ENCODE results near the gene PGPEP1.

PGPEP1 gene, protein sequence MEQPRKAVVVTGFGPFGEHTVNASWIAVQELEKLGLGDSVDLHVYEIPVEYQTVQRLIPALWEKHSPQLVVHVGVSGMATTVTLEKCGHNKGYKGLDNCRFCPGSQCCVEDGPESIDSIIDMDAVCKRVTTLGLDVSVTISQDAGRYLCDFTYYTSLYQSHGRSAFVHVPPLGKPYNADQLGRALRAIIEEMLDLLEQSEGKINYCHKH
- 45.5 to 53.1 (median 52.4) reads per million in 3 donors for total RNA-seq

DNA sequence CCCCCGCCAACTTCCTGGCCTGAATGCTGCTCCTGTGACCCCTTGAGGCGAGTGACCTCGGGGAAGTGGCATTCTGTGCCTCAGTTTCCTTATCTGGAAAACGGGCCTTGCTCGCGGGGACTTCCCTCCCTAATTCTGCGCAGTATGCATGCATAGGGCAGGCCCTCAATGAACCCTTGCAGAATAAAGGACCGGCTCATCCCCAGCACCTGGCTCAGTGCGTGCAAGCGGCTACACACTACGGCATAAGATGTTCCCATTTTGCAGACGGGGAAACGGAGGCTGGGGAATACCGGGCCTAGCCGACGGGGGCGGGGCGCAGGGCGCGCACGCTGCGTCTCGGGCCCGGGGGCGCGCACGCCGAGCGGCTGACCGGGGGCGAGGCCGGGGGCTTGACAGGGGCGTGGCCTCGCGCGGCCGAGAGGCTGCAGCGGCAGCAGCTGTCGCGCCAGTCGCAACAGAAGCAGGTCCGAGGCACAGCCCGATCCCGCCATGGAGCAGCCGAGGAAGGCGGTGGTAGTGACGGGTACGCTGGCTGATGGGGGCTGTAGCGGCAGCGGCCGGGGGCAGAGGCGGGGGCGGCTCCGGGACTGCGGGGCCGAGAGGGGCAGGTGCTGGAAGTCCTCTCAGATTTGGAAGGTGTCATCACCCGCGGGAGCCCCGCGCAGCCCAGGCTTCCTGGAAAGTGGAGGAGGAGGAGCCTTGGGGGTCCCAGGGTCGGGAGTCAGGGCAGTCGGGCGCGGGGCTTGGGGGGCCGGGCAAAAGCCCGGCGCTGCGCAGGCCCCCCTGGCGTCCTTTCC, at the start of gene PGPEP1:
Gene PGPEP1, plus strand, starts transcription at position 409 of the 800 bp plus-strand sequence. Its CDS starts 84 bp downstream, at position 493.
- Histone ChIP-seq H3K36me3 (ENCODE audit: control insufficient read depth, insufficient read depth, low read length) (peaks cover 8% of the 10 kb centered on the region), H3K9me3 (ENCODE audit: control insufficient read depth, low read length) (no peaks in the 10 kb centered on the region), H3K4me1 (ENCODE audit: control insufficient read depth, insufficient read depth, low read length, poor library complexity, severe bottlenecking) (peaks cover 6% of the 10 kb centered on the region), H3K4me3 (ENCODE audit: insufficient read depth, low read depth, low read length, poor library complexity, severe bottlenecking) (peak within 1 kb of the TSS; percentile 78), H3K27ac (ENCODE audit: insufficient read depth, low read length, poor library complexity, severe bottlenecking) (peak within 1 kb of the TSS; percentile 72), H3K27me3 (replicated peaks; ENCODE audit: control insufficient read depth, insufficient read depth, low read length, poor library complexity, severe bottlenecking) (no peaks in the 10 kb centered on the region)
- peak; percentile 14 to 29 (median 17) for DNase-seq

DNA sequence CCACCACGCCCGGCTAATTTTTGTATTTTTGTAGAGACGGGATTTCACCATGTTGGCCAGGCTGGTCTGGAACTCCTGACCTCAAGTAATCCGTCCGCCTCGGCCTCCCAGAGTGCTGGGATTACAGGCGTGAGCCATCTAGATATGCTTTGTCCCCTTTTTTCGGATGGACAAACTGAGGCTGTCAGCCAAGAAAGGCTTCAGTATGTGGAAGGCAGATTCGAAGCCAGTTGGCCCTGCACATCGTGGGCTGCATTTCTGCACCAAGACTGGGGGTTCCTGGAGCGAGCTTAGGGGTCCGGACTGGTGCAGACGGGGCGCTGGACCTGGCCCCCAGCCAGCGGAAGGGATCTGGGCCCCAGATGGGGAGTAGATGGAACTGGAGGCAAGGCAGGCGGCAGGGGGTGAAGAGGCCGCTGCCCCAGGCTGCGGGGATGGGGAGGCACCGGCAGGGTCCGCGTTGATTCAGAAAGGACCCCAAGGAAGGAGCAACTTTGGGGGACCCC, 49.3 kb upstream of the PGPEP1 start:
- no peaks in the 10 kb centered on the region for H3K9me3 ChIP-seq (ENCODE audit: control insufficient read depth, low read length)
- H3K27ac ChIP-seq (ENCODE audit: insufficient read depth, low read length, poor library complexity, severe bottlenecking), result peak overlapping the region; percentile 92
- H3K4me1 ChIP-seq (ENCODE audit: control insufficient read depth, insufficient read depth, low read length, poor library complexity, severe bottlenecking), result peaks cover 51% of the 10 kb centered on the region
- no peaks in the 10 kb centered on the region for H3K27me3 ChIP-seq (replicated peaks; ENCODE audit: control insufficient read depth, insufficient read depth, low read length, poor library complexity, severe bottlenecking)
- H3K36me3 ChIP-seq (ENCODE audit: control insufficient read depth, insufficient read depth, low read length), result no peaks in the 10 kb centered on the region
- peak overlapping the region; percentile 57 for H3K4me3 ChIP-seq (ENCODE audit: insufficient read depth, low read depth, low read length, poor library complexity, severe bottlenecking)
- DNase-seq, result no peak

DNA sequence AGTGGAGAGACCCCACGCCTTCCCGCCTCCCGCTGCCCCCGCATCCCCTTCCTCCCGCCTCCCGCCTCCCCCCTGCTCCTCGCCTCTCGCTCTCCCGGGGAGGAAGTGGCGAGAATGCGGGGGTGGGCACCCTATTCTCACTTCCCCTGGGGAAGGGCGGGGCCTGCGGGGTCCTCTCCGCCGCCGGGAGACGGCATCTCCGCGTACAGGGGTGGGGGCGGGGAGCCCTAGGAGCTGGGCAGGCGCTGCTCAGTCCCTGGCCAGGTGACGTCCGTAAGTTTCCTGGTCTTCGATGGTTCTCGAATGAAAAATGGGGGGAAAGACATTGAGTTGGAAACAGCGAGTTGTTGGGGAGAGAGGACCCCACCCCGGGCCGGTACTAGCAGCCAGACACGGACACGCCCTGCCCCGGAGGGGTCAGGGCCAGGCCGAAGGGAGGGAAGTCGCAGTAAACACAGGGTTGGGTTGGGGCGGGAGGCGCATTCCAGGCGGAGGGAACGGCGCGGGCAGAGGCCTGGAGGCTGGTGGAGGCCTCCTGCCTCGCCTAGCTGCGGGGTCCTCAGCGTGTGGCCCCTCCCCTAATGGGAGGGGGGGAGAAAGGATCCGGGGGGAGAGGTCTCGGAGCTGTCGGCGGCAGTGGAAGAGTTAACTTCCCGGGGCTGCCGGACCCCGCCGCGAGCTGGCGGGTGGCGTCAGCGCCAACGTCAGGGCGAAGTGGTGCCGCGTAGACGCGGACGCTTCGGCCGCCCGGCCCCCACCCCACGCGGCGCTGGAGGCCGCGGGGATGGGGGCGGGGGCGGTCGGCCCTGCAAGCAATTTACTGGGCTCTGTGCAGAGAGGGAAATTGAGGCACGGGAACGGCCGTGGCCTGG, 48.6 kb upstream of the PGPEP1 start:
- H3K27ac ChIP-seq (ENCODE audit: insufficient read depth, low read length, poor library complexity, severe bottlenecking), result peak overlapping the region; percentile 92
- H3K4me3 ChIP-seq (ENCODE audit: insufficient read depth, low read depth, low read length, poor library complexity, severe bottlenecking), result peak overlapping the region; percentile 57
- H3K36me3 ChIP-seq (ENCODE audit: control insufficient read depth, insufficient read depth, low read length), result no peaks in the 10 kb centered on the region
- no peaks in the 10 kb centered on the region for H3K27me3 ChIP-seq (replicated peaks; ENCODE audit: control insufficient read depth, insufficient read depth, low read length, poor library complexity, severe bottlenecking)
- peak; percentile 65 to 73 (median 67) for DNase-seq
- H3K4me1 ChIP-seq (ENCODE audit: control insufficient read depth, insufficient read depth, low read length, poor library complexity, severe bottlenecking), result peaks cover 51% of the 10 kb centered on the region
- no peaks in the 10 kb centered on the region for H3K9me3 ChIP-seq (ENCODE audit: control insufficient read depth, low read length)

DNA sequence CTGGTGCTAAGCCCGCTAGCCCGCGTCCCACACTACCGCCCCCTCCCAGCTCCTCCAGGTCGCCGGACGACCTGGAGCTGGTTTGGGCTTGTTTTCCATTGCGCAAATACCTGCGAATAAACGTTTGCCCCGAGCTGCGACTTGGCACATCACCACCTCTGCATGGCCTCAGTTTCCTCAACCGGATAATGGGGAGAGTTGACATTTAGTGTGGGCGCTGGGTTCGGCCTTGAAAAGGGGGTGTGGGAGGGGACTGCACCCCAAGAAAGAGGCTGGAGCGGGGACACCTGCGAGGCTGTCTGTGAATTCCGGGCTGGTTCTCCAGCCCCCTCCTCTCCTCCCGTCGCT, 48.0 kb upstream of the PGPEP1 start:
- peak overlapping the region; percentile 92 for H3K27ac ChIP-seq (ENCODE audit: insufficient read depth, low read length, poor library complexity, severe bottlenecking)
- H3K9me3 ChIP-seq (ENCODE audit: control insufficient read depth, low read length), result no peaks in the 10 kb centered on the region
- peaks cover 51% of the 10 kb centered on the region for H3K4me1 ChIP-seq (ENCODE audit: control insufficient read depth, insufficient read depth, low read length, poor library complexity, severe bottlenecking)
- no peak for DNase-seq
- H3K27me3 ChIP-seq (replicated peaks; ENCODE audit: control insufficient read depth, insufficient read depth, low read length, poor library complexity, severe bottlenecking), result no peaks in the 10 kb centered on the region
- H3K36me3 ChIP-seq (ENCODE audit: control insufficient read depth, insufficient read depth, low read length), result no peaks in the 10 kb centered on the region
- peak overlapping the region; percentile 57 for H3K4me3 ChIP-seq (ENCODE audit: insufficient read depth, low read depth, low read length, poor library complexity, severe bottlenecking)

DNA sequence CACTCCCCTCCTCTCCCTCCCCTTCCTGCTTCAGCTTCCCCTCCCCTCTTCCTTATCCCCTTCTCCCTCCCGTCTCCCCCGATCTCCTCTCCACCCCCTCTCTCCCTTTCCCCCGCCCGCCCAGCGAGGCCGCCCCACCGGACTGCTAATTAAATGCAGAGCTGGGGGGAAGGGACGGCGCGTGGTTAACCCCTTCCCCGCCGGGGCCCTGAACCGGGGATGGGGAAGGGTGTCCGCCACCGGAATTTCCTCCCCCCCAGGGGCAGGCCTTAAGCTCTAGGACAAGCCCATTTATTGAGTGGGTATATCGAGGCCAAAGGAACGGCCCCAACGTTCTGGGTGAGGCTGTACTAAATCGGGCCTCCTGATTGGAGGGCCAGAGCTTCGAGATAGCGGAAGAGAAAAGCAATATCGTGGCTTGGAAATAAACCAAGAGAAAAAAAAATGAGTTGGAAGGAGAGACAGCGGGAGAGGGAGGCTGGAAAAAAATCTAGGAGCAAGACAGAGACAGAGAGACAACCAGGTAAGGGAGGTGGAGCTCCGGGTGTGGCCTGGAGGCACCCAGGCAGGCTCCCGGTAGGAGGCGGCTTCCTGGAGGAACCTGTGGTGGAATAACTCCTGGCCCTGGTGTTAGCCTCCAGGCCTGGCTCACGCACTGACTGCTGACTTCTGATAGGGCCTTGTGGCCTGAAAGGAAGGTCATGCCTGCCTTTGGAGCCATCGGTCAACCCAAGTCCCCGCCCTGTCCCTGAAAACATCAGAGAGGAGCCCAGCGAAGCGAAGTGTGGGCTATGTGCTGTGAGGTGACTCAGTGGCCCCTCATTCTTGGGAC, 47.4 kb upstream of the PGPEP1 start:
- Histone ChIP-seq H3K4me3 (ENCODE audit: insufficient read depth, low read depth, low read length, poor library complexity, severe bottlenecking) (peak overlapping the region; percentile 57), H3K27ac (ENCODE audit: insufficient read depth, low read length, poor library complexity, severe bottlenecking) (peak overlapping the region; percentile 92), H3K27me3 (replicated peaks; ENCODE audit: control insufficient read depth, insufficient read depth, low read length, poor library complexity, severe bottlenecking) (no peaks in the 10 kb centered on the region), H3K36me3 (ENCODE audit: control insufficient read depth, insufficient read depth, low read length) (no peaks in the 10 kb centered on the region), H3K4me1 (ENCODE audit: control insufficient read depth, insufficient read depth, low read length, poor library complexity, severe bottlenecking) (peaks cover 51% of the 10 kb centered on the region), H3K9me3 (ENCODE audit: control insufficient read depth, low read length) (no peaks in the 10 kb centered on the region)
- no peak for DNase-seq

DNA sequence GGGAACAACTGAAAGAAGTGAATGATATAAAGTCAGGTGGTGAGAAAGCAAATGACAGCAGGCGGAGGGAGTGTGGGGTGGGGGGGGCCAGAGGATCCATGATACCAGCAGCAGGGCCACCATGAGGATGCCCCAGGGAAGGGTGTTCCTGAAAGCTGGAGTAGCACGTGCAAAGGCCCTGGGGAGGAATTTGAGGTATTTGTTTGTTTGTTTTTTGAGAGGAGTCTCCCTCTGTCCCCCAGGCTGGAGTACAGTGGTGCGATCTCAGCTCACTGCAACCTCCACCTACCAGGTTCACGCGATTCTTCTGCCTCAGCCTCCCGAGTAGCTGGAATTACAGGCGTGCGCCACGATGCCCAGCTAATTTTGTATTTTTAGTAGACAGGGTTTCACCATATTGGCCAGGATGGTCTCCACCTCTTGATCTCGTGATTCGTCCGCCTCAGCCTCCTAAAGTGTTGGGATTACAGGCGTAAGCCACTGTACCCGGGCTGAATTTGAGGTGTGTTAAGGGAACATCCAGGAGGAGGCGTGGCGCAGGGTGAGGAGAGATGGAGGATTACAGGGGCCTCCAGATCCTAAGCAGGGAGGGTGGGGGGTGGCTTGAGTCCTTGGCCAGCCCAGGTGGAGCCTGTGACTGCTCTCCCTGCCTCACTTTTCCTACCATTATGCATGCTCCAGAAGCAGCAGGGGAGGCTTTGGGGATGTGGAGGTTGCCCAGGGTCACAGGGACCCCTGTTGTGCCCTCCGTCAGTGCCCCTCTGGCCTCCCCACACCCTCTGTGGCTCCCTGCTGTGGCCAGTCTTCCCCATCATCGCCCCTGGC, 46.5 kb upstream of the PGPEP1 start:
- Histone ChIP-seq H3K27me3 (replicated peaks; ENCODE audit: control insufficient read depth, insufficient read depth, low read length, poor library complexity, severe bottlenecking) (no peaks in the 10 kb centered on the region), H3K27ac (ENCODE audit: insufficient read depth, low read length, poor library complexity, severe bottlenecking) (peak overlapping the region; percentile 92), H3K4me3 (ENCODE audit: insufficient read depth, low read depth, low read length, poor library complexity, severe bottlenecking) (no peak overlapping the region), H3K9me3 (ENCODE audit: control insufficient read depth, low read length) (no peaks in the 10 kb centered on the region), H3K36me3 (ENCODE audit: control insufficient read depth, insufficient read depth, low read length) (no peaks in the 10 kb centered on the region), H3K4me1 (ENCODE audit: control insufficient read depth, insufficient read depth, low read length, poor library complexity, severe bottlenecking) (peaks cover 51% of the 10 kb centered on the region)
- no peak for DNase-seq

DNA sequence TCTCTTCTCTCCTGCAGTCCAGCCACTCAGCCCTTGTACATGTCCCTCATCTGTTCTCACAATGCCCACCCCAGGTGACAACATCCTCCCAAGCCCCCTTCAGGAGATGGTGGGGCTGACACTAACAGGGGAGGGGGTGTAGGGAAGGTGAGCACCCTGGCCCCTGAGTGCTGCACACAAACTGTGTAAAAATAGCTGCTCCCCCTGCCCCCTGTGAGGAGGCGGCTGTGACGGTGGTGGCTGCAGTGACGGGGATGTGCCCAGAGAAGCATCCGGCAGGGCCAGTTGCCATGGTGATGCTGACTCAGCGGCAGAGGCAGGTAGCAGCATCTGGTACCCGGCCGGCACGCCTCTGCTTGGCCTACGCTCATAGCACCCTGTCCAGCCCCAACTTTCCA, 45.9 kb upstream of the PGPEP1 start:
- Histone ChIP-seq H3K9me3 (ENCODE audit: control insufficient read depth, low read length) (no peaks in the 10 kb centered on the region), H3K4me3 (ENCODE audit: insufficient read depth, low read depth, low read length, poor library complexity, severe bottlenecking) (no peak overlapping the region), H3K27me3 (replicated peaks; ENCODE audit: control insufficient read depth, insufficient read depth, low read length, poor library complexity, severe bottlenecking) (no peaks in the 10 kb centered on the region), H3K4me1 (ENCODE audit: control insufficient read depth, insufficient read depth, low read length, poor library complexity, severe bottlenecking) (peaks cover 51% of the 10 kb centered on the region), H3K36me3 (ENCODE audit: control insufficient read depth, insufficient read depth, low read length) (no peaks in the 10 kb centered on the region), H3K27ac (ENCODE audit: insufficient read depth, low read length, poor library complexity, severe bottlenecking) (peak overlapping the region; percentile 92)
- peak; percentile 88 to 90 (median 90) for DNase-seq

DNA sequence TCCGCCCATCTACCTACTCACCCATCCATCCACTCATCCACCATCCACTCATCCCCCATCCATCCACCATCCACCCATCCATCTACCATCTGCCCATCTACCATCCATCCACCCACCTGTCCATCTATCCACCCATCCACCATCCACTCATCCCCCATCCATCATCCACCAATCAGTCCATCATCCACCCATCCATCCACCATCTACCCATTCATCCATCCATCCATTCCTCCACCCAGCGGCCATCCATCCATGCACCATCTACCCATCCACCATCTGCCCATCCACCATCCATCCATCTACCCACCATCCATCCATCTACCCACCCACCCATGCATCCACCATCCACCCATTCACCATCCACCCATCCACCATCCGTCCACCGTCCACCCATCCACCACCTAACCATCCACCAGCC, 45.4 kb upstream of the PGPEP1 start:
- Histone ChIP-seq H3K9me3 (ENCODE audit: control insufficient read depth, low read length) (no peaks in the 10 kb centered on the region), H3K4me1 (ENCODE audit: control insufficient read depth, insufficient read depth, low read length, poor library complexity, severe bottlenecking) (peaks cover 45% of the 10 kb centered on the region), H3K36me3 (ENCODE audit: control insufficient read depth, insufficient read depth, low read length) (no peaks in the 10 kb centered on the region), H3K27ac (ENCODE audit: insufficient read depth, low read length, poor library complexity, severe bottlenecking) (peak overlapping the region; percentile 92), H3K27me3 (replicated peaks; ENCODE audit: control insufficient read depth, insufficient read depth, low read length, poor library complexity, severe bottlenecking) (no peaks in the 10 kb centered on the region), H3K4me3 (ENCODE audit: insufficient read depth, low read depth, low read length, poor library complexity, severe bottlenecking) (no peak overlapping the region)
- DNase-seq, result no peak

Measured in effector memory CD4-positive, alpha-beta T cell (primary cell).